ENCODE results near the gene ARHGEF12.

ARHGEF12 gene

GRCh38 chr11:120521176-120521575 is 185.0 kb downstream of the ARHGEF12 start:
- no peak for DNase-seq

- DNase-seq = no peak
Measured at GRCh38 chr11:120522021-120522420, 185.8 kb downstream of the ARHGEF12 start.

DNA sequence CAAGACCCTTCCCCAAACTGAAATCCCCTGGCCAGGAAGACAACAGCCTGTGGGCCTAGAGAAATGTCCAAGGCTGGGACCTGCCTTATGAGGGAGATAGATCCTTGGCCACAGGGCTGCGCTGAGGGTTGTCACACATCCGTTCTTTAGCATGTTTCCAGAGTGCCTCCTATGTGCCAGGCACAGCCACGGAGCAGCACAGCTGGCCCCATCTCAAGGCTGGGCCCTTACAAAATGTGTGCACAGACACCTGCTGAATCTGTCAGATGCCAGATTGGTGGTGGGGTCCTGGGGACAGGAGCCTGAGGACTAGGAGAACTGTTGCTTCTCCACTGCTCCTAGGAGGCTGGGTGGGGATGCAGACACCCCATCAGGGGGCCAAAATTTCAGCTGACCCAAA is 186.5 kb downstream of the ARHGEF12 start:
- DNase-seq = no peak

- DNase-seq = no peak
Measured at GRCh38 chr11:120523196-120523595, 187.0 kb downstream of the ARHGEF12 start.

DNA sequence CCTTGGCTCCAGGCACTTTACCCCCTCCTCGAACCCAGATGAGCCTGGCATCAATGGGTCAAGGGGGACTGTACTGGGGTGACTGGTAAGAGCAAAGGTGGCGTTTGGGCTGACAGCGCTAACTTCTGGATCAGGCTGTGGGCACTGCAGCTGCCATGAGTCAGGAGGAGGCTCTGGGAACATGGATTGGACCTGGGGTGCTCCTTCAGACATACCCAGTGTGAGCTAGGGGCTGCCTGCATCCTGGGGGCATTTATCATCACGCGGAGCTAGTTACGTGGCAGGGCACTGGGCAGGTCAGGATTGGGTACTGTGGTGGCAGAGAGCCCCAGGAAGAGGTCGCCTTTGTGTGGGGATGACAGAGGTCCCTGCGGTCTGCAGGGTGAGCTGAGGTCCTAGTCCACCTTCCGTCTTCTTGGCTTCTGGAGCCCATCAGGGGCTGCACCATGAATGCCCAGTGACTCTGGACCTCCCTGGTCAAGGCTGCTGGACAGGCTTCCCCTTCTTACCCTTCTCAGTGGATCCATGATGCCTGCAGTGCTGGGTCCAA is 188.4 kb downstream of the ARHGEF12 start:
- DNase-seq = no peak

DNA sequence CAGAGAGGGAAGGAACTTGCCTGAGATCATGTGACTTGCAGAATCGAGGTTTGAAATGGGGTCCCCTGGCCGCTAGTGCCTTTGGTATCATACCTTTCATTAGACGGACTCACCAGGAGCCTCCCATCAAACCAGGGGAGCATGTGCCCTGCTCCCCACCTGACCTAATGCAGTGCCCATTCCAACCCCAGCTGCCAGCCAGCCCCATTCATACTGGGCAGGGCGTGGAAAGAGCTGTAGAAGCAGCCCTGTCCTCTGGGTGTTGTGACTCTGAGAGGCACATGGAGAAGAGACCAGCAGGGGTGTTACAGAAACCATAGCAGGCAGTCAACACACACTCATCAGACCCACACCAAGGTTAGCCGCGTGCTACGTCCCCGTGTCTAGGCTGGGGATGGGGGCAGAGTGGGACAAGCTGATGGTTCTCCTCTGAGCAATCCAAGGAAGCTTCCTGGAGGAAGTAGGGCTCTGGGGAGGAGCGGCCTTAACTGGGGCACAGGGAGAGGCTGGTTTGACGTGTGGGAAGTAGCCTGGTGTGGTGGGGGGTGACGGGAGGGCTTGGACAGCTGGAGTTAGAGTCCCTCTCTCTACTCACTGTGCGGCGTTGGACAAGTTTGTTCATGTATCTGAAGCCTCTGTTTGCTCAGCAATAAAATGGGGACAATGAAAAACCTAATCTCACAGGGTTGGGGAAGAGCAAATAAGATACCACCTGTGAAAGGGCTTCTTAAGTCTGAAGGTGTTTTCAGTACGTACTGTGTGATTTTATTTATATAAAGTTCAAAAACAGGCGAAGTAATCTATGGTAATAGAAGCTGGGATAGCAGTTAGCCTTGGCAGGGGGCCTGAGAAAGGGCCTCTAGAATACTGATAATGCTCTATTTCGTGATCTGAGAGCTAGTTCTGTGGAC is 189.3 kb downstream of the ARHGEF12 start:
- DNase-seq = no peak

DNA sequence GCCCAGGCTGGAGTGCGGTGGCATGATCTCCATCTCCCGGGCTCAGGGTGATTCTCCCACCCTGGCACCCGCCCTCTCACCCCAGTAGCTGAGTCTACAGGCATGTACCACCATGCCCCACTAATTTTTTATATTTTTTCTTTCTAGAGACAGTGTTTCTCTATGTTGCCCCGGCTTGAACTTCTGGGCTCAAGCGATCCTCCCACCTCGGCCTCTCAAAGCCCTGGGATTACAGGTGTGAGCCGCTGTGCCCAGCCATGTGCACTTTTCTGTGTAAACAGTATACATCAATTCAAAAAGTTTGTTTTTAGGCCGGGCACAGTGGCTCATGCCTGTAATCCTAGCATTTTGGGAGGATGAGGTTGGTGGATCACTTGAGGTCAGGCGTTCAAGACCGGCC is 190.0 kb downstream of the ARHGEF12 start:
- DNase-seq = no peak

DNA sequence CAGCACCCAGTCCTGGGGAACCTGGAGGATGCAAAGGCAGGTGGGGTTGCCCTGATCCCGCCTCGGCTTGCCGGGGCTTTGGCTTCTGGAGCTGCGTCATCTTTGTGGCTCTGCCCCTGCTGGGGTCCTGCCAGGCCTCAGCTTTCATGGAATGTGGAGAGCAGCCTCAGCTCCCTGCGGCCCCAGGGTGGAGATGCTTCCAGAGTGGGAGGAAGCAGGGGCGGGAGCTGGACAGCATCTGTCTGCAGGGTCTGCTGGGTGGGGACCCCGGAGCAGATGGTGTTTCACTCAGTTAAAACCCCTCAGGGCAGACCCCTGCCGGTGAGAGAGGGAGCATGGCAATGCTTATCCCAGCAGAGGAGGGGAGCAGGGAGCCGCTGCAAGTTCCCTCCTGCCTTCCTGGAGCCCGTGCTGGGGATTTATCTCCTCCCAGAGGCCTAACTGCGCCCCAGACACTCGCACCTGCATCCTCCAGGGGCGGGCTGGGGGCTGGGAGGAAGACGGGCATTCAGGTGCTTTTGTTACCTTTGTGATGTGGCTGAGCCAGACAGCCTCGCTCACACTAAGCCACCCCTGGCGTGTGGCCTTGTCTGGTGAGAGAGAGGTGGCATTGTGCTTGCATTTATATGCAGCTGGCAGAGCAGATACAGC is 191.0 kb downstream of the ARHGEF12 start:
- DNase-seq = no peak

GRCh38 chr11:120528749-120529148 is 192.5 kb downstream of the ARHGEF12 start:
- DNase-seq = no peak

GRCh38 chr11:120529214-120529613 is 193.0 kb downstream of the ARHGEF12 start:
- no peak for DNase-seq

GRCh38 chr11:120529911-120530310 is 193.7 kb downstream of the ARHGEF12 start:
- DNase-seq = no peak

DNA sequence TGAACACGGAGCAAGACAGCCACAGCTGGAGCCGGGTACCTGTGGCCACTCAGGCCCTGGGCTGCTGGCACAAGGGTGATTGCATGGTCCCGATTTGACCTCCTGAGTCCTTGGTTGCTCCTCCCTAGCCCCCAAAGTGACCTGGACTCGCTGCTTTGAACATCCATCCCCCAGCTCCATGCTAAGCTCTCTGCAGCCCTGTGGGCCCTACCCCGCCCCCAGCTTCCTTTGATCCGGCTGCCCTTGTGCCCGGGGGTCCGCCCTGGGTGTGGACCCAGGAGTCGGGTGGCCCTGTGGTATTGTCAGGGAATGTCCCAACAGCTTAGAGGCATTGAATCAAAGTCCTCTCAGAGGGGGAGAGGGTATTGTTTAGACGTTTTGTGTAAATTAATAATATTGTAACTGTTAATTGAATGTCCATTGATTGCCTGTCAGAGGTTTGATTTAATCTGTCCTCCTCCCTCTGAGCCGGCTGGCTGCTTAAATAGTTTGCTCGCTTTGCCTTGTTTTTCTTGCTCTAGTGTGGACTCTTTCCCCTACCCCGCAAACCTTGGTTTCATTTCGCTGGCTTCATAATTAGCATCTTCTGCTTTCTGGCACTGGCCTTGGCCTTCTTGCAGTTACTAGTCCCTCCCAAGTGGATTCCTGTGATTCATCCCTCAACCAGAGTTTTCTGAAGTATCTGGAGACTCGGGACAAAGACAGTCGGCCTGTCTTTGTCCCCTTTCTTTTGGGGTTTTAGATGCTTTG is 196.0 kb downstream of the ARHGEF12 start:
- DNase-seq = no peak

- no peak for DNase-seq
Measured at GRCh38 chr11:120532832-120533196, 196.6 kb downstream of the ARHGEF12 start.

GRCh38 chr11:120536091-120536796 is 200.0 kb downstream of the ARHGEF12 start:
- DNase-seq = no peak

DNA sequence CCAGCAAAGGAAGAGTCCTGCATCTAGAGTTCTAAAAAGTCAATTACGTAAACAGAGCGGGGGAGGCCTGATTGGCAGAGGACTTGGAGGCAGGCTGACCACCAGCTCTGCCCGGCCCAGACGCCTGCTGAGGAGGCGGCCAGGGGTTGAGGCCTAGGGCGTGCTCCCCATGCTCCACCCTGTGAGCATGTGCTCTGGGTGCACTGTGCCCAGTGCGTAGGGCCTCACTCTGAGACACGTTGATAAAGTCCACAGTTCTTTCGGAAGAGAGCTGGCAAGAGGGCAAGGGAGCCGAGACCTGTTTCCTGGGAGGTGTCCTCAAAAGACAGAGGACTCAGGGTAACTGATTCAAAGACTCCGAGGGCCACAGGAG is 200.6 kb downstream of the ARHGEF12 start:
- DNase-seq = no peak

DNA sequence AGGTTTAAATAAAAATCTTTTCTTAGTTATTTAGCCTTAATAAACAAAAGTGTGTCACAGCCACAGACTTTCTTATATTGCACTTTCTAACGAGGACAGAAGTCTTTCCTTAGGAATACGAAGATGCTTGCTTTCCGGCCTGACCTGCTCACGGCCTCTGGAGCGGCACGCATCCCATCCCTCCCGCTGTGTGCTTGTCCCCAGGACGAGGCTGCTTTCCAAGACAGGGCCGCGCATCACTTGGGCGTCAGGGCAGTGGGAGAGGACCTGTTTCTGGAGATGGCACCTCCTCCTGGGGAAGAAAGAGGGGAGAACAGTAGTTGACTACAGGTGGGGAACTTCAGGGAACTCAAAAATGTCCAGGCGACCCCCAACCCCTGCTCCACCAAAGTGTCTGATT is 201.8 kb downstream of the ARHGEF12 start:
- DNase-seq = no peak

- DNase-seq = no peak
Measured at GRCh38 chr11:120538707-120539106, 202.5 kb downstream of the ARHGEF12 start.

Data from hematopoietic multipotent progenitor cell treated with erythropoietin and hydrocortisone succinate and interleukin-3 and kit ligand, for 4 days (in vitro differentiated cells).